Panc1 (cell line): ENCODE results near the gene CSTPP1. TPM values are rescaled to one million over a fixed set of nuclear protein-coding genes. Genes with fewer than 3 reads are reported as not detected.

ENCODE experiments used
- ATAC-seq: fragments of 200-7000 bp; cut with Tn5 transposase; 2 replicates; pipeline ENCODE4 v1.9.1; 2020; ENCODE audit warnings: mild to moderate bottlenecking, moderate library complexity
- BruUV-seq: library from RNA; stranded (reverse); fragments of 400-500 nt; replicated peaks from 2 replicates; lab custom pipeline; 2021; lab: Mats Ljungman, UMichigan
- CTCF ChIA-PET: fragments of 300-600 bp; sonication (Branson Sonifier 250); formaldehyde crosslinking; loops from one replicate; lab custom pipeline; 2022; ENCODE audit warnings: antibody characterized with exemption; lab: Charles Lee
- POLR2A ChIA-PET: fragments of 300-600 bp; sonication (Branson Sonifier 250); formaldehyde crosslinking; loops from one replicate; lab custom pipeline; 2022; ENCODE audit warnings: antibody characterized with exemption; lab: Charles Lee
- DNase-seq: peaks from one replicate; pipeline ENCODE4 v3.0.0-alpha.2; 2010; ENCODE audit warnings: low read depth, low spot score
- H3K27ac ChIP-seq: 2 replicates; pipeline ENCODE4 v1.5.1; 2011; ENCODE audit warnings: mild to moderate bottlenecking, low read length, inconsistent platforms
- H3K27me3 ChIP-seq: fragments of 200-500 bp; sonication (Bioruptor generic); 2 replicates; pipeline ENCODE4 v1.6.0; 2014; ENCODE audit warnings: low read length, inconsistent platforms; ENCODE audit not compliant: control insufficient read depth, insufficient read depth
- H3K36me3 ChIP-seq: fragments of 200-500 bp; sonication (Bioruptor generic); 2 replicates; pipeline ENCODE4 v1.5.1; 2014; ENCODE audit warnings: inconsistent platforms, mild to moderate bottlenecking, low read length, moderate library complexity; ENCODE audit not compliant: control insufficient read depth, insufficient read depth
- H3K4me1 ChIP-seq: 2 replicates; pipeline ENCODE4 v1.5.1; 2011; ENCODE audit warnings: inconsistent platforms, mild to moderate bottlenecking, low read length, moderate library complexity; ENCODE audit not compliant: control insufficient read depth, insufficient read depth
- H3K4me3 ChIP-seq, 2 experiments: 2 replicates each; pipeline ENCODE4 v1.5.1; 2011 to 2012; ENCODE audit warnings: low read depth in 2 of 2, low read length in 2 of 2, mild to moderate bottlenecking in 2 of 2, inconsistent platforms in 1 of 2, moderate library complexity in 1 of 2
- H3K9me3 ChIP-seq: fragments of 200-500 bp; sonication (Bioruptor generic); 2 replicates; pipeline ENCODE4 v1.5.1; 2014; ENCODE audit warnings: low read depth, mild to moderate bottlenecking, inconsistent platforms, low read length, moderate library complexity; ENCODE audit not compliant: control insufficient read depth, insufficient read depth
- POLR2AphosphoS5 ChIP-seq: IDR thresholded peaks from 2 replicates; pipeline ENCODE4 v1.6.1; 2012; ENCODE audit warnings: mild to moderate bottlenecking, low read depth, low read length, moderate library complexity
- SIN3A ChIP-seq: IDR thresholded peaks from 2 replicates; pipeline ENCODE4 v1.6.1; 2012; ENCODE audit warnings: low read depth, mild to moderate bottlenecking, low read length, moderate library complexity, borderline replicate concordance; ENCODE audit not compliant: insufficient read depth
- TCF7L2 ChIP-seq: IDR thresholded peaks from 2 replicates; pipeline ENCODE4 v1.6.1; 2011; ENCODE audit warnings: mild to moderate bottlenecking, low read depth, low read length, inconsistent platforms
- in situ Hi-C: cut with HindIII; loops from 2 replicates; pipeline ENCODE4 v1.10.0; 2016; ENCODE audit warnings: low sequenced_read_pairs, low pct_unique_long_range_greater_than_20kb
- intact Hi-C: fragments of 100-400 bp; cut with micrococcal nuclease; formaldehyde crosslinking; loops from one replicate; pipeline ENCODE4 v1.10.0; 2022; ENCODE audit not compliant: unreplicated experiment
- total RNA-seq: library from RNA; stranded (reverse); gene quantifications from one replicate; pipeline ENCODE4 v1.2.1, GENCODE V29; 2021; ENCODE audit not compliant: unreplicated experiment
- TF ChIP-seq, protein P1 (sequence below), 2 experiments: IDR thresholded peaks; 2 replicates each; pipeline ENCODE4 v1.6.1; 2011 to 2012; ENCODE audit warnings: low read depth in 2 of 2, control low read depth in 1 of 2, low read length in 1 of 2, mild to moderate bottlenecking in 1 of 2, moderate library complexity in 1 of 2; ENCODE audit not compliant: insufficient read depth in 1 of 2
- TF ChIP-seq, protein P2 (sequence below): fragments of 450-650 bp; IDR thresholded peaks from 2 replicates; pipeline ENCODE4 v1.5.1; 2017; ENCODE audit warnings: mild to moderate bottlenecking

The CSTPP1 gene
- total RNA-seq, 1 experiment from 2014 or later, result 29.0 TPM

DNA sequence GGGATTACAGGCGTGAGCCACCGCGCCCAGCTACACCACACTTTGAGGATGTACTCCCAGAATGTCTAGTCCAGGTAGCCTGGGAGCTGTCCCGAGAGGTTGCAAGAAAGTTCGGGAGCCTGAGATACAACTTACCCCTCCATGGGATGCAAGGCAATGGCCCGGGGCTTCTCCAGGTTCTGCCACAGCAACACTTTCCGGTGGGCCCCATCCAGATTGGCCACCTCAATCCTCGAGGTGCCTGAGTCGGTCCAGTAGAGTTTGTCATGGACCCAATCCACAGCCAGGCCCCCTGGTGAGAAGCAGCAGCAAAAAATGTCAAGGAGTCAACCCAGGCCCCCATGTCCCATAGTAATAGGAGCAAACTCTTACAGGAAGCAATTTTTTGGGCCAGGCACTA lies 43.7 kb upstream of the CSTPP1 start:
- Histone ChIP-seq H3K27me3 (no peaks in the 10 kb centered on the region), H3K4me3 (no peak overlapping the region), H3K9me3 (no peaks in the 10 kb centered on the region), H3K27ac (no peak overlapping the region), H3K36me3 (no peaks in the 10 kb centered on the region), H3K4me1 (no peaks in the 10 kb centered on the region)
- ChIA-PET CTCF (no interaction called here), POLR2A (no interaction called here)
- no TSS peak for BruUV-seq
- no peak for ATAC-seq
- DNase-seq, result no peak
- in situ Hi-C loops (no loop called here), intact Hi-C loops (no loop called here)
- TF ChIP-seq, protein P1, sequence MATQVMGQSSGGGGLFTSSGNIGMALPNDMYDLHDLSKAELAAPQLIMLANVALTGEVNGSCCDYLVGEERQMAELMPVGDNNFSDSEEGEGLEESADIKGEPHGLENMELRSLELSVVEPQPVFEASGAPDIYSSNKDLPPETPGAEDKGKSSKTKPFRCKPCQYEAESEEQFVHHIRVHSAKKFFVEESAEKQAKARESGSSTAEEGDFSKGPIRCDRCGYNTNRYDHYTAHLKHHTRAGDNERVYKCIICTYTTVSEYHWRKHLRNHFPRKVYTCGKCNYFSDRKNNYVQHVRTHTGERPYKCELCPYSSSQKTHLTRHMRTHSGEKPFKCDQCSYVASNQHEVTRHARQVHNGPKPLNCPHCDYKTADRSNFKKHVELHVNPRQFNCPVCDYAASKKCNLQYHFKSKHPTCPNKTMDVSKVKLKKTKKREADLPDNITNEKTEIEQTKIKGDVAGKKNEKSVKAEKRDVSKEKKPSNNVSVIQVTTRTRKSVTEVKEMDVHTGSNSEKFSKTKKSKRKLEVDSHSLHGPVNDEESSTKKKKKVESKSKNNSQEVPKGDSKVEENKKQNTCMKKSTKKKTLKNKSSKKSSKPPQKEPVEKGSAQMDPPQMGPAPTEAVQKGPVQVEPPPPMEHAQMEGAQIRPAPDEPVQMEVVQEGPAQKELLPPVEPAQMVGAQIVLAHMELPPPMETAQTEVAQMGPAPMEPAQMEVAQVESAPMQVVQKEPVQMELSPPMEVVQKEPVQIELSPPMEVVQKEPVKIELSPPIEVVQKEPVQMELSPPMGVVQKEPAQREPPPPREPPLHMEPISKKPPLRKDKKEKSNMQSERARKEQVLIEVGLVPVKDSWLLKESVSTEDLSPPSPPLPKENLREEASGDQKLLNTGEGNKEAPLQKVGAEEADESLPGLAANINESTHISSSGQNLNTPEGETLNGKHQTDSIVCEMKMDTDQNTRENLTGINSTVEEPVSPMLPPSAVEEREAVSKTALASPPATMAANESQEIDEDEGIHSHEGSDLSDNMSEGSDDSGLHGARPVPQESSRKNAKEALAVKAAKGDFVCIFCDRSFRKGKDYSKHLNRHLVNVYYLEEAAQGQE (IDR thresholded peaks at IDR 0.05; ENCODE audit: insufficient read depth in 1 of 2, low read depth in 2 of 2, low read length in 1 of 2), result no peak
- TF ChIP-seq SIN3A (no peak), TCF7L2 (no peak), POLR2AphosphoS5 (no peak)
- TF ChIP-seq, protein P2, sequence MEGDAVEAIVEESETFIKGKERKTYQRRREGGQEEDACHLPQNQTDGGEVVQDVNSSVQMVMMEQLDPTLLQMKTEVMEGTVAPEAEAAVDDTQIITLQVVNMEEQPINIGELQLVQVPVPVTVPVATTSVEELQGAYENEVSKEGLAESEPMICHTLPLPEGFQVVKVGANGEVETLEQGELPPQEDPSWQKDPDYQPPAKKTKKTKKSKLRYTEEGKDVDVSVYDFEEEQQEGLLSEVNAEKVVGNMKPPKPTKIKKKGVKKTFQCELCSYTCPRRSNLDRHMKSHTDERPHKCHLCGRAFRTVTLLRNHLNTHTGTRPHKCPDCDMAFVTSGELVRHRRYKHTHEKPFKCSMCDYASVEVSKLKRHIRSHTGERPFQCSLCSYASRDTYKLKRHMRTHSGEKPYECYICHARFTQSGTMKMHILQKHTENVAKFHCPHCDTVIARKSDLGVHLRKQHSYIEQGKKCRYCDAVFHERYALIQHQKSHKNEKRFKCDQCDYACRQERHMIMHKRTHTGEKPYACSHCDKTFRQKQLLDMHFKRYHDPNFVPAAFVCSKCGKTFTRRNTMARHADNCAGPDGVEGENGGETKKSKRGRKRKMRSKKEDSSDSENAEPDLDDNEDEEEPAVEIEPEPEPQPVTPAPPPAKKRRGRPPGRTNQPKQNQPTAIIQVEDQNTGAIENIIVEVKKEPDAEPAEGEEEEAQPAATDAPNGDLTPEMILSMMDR, result no peak

DNA sequence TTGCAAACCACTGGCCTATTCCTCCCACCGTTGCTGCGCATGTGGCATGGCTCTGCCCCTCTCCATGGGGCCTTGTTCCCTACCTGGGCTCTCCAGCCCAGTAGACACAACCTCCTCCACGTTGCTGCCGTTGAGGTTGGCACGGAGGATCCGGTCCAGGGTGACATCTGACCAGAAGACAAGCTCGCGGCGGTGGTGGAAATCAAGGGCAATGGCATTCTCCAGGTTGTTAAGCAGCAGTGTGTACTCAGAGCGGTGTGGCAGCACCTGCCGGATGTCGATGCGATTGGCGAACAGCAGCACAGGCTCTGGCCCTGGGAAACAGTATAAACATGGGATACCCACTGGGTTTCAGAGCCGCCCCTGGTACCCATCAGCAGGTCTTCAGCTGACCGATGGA lies 42.1 kb upstream of the CSTPP1 start:
- in situ Hi-C loops, result no loop called here
- POLR2A ChIA-PET, result no interaction called here

More for the DNA sequence above, 42.1 kb upstream of the CSTPP1 start:
- TF ChIP-seq SIN3A (no peak), TCF7L2 (no peak)
- TF ChIP-seq, protein P1 (IDR thresholded peaks at IDR 0.05; ENCODE audit: insufficient read depth in 1 of 2, low read depth in 2 of 2, low read length in 1 of 2), result no peak
- Histone ChIP-seq H3K4me1 (no peaks in the 10 kb centered on the region), H3K9me3 (no peaks in the 10 kb centered on the region), H3K36me3 (no peaks in the 10 kb centered on the region), H3K27ac (no peak overlapping the region), H3K4me3 (no peak overlapping the region), H3K27me3 (no peaks in the 10 kb centered on the region)
- intact Hi-C loops, result no loop called here
- DNase-seq, result no peak
- no TSS peak for BruUV-seq
- CTCF ChIA-PET, result no interaction called here
- no peak for ATAC-seq
